ENCODE data around the gene DIP2C. TPM values are rescaled to one million over a fixed set of nuclear protein-coding genes. Genes with fewer than 3 reads are reported as not detected.
"Not testable (repeated sequence)": the region's sequence is repeated elsewhere in the genome, so short reads cannot be mapped to it uniquely, and the experiment has no call there.

The DIP2C gene
- total RNA-seq, 4 donors from 2014 or later: 13.4 to 32.0 (median 18.4) TPM

DNA sequence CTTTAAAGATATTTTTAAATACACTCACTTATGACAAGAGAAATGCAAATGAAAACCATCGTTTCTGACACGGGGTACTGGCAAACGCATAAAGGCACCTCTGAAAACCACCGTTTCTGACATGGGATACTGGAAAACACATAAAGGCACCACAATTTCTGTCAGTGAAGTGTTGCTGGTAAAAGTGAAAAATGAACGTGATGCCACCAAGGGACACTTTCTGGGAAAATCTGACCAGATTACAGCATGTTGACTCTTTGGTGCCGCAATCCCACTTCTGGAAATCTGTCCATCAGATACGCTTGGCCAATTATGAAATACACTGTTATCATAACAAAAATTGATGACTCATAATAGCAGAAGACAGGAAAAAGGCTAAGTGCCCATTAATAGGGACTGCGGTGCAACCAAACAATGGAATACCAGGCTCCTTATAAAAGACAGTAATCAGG, 422.5 kb downstream of the DIP2C start:
- Histone ChIP-seq H3K27ac (no peak overlapping the region), H3K27me3 (no peaks in the 10 kb centered on the region), H3K9me3 (no peaks in the 10 kb centered on the region), H3K4me3 (no peak overlapping the region), H3K4me1 (no peaks in the 10 kb centered on the region), H3K36me3 (no peaks in the 10 kb centered on the region)
- TF ChIP-seq POLR2A (IDR thresholded peaks at IDR 0.05): no peak
- TF ChIP-seq EP300 (IDR thresholded peaks at IDR 0.05; ENCODE audit: low read depth): no peak
- TF ChIP-seq POLR2AphosphoS5 (IDR thresholded peaks at IDR 0.05): no peak
- no peak for TF ChIP-seq CTCF (IDR thresholded peaks at IDR 0.05)
- in situ Hi-C loops (cut with MboI; ENCODE audit: low pct_ligation_motif_present in 1 of 4, low pct_unique_long_range_greater_than_20kb in 1 of 4, low sequenced_read_pairs in 3 of 4) (no loop called here), intact Hi-C loops (cut with DNase I; ENCODE audit: low total_unique reads) (no loop called here)
- no peak for DNase-seq
- 65 to 67% methylated on average over 8 of the region's 8 CpGs for WGBS, 2 donors (ENCODE audit: low coverage in 1 of 2)

GRCh38 chr10:265816-266588, 423.5 kb downstream of the DIP2C start:
- DNase-seq; intact Hi-C loops (cut with DNase I; ENCODE audit: low total_unique reads); H3K27me3 ChIP-seq; H3K9me3 ChIP-seq; H3K36me3 ChIP-seq; H3K4me3 ChIP-seq; H3K27ac ChIP-seq; H3K4me1 ChIP-seq; in situ Hi-C loops (cut with MboI; ENCODE audit: low pct_ligation_motif_present in 1 of 4, low pct_unique_long_range_greater_than_20kb in 1 of 4, low sequenced_read_pairs in 3 of 4): not testable (repeated sequence)
- 60 to 71% methylated on average over 1 to 4 of the region's 5 CpGs for WGBS, 2 donors (ENCODE audit: low coverage in 1 of 2)

GRCh38 chr10:265074-265440, 424.4 kb downstream of the DIP2C start:
- intact Hi-C loops (cut with DNase I; ENCODE audit: low total_unique reads); H3K9me3 ChIP-seq; H3K27ac ChIP-seq; H3K36me3 ChIP-seq; H3K27me3 ChIP-seq; DNase-seq; in situ Hi-C loops (cut with MboI; ENCODE audit: low pct_ligation_motif_present in 1 of 4, low pct_unique_long_range_greater_than_20kb in 1 of 4, low sequenced_read_pairs in 3 of 4); H3K4me3 ChIP-seq; H3K4me1 ChIP-seq: not testable (repeated sequence)
- 84 to 93% methylated on average over 2 to 6 of the region's 6 CpGs for WGBS, 2 donors (ENCODE audit: low coverage in 1 of 2)

DNA sequence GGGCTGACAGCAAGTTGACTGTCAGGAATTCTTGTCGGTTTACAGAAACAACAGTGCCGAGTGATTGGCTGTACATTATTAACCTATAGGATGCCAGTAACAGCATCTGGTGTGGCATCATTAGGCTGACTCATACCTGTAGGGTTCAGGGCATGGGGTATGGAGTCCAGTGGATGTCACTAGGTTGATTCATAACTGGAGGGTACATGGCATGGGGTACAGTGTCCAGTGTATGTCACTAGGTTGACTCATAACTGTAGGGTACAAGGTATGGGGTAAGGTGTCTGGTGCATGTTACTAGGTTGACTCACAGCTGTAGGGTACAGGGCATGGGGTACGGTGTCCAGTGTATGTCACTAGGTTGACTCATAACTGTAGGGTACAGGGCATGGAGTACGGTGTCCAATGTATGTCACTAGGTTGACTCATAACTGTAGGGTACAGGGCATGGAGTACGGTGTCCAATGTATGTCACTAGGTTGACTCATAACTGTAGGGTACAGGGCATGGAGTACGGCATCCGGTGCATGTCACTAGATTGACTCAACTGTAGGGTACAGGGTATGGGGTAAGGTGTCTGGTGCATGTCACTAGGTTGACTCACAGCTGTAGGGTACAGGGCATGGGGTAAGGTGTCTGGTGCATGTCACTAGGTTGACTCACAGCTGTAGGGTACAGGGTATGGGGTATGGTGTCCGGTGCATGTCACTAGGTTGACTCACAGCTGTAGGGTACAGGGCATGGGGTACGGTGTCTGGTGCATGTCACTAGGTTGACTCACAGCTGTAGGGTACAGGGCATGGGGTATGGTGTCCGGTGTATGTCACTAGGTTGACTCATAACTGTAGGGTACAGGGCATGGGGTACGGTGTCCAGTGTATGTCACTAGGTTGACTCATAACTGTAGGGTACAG, 425.1 kb downstream of the DIP2C start:
- H3K36me3 ChIP-seq; H3K27ac ChIP-seq; H3K27me3 ChIP-seq; H3K9me3 ChIP-seq; DNase-seq; H3K4me3 ChIP-seq; H3K4me1 ChIP-seq; in situ Hi-C loops (cut with MboI; ENCODE audit: low pct_ligation_motif_present in 1 of 4, low pct_unique_long_range_greater_than_20kb in 1 of 4, low sequenced_read_pairs in 3 of 4); intact Hi-C loops (cut with DNase I; ENCODE audit: low total_unique reads): not testable (repeated sequence)
- 70 to 73% methylated on average over 5 to 11 of the region's 11 CpGs for WGBS, 2 donors (ENCODE audit: low coverage in 1 of 2)

DNA sequence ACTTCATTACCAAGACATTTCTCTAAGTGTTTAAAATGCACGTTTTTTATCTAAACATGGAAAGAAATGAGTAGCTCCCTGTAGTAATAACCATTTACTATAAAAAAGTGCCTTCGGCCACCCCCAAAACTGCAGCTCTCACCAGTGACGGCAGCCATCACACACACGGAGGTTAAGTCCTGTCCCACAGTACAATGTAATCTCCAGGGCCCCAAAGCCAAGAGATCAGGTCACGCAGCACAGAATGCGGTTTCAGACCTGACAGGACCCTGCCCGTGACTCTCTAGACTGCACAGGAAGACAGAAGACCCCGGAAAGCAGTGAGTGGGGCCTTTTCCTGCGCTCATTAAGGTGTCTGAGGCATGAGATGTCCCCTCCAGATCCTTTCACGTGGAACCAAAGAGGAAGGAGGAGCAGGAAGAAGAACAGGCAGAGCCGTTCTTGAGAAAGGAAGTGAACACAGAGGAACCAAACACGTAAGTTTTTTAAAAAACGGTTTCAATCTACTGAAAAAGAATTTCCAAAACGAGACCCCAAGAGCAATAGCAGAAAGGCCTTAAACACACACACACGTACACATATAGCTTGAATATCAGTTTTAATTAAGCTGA, 428.5 kb downstream of the DIP2C start:
- in situ Hi-C loops (cut with MboI; ENCODE audit: low pct_ligation_motif_present in 1 of 4, low pct_unique_long_range_greater_than_20kb in 1 of 4, low sequenced_read_pairs in 3 of 4): no loop called here

More for the DNA sequence above, 428.5 kb downstream of the DIP2C start:
- no peak overlapping the region for H3K27ac ChIP-seq
- 77 to 80% methylated on average over 15 of the region's 15 CpGs for WGBS, 2 donors (ENCODE audit: low coverage in 1 of 2)
- TF ChIP-seq EP300 (IDR thresholded peaks at IDR 0.05; ENCODE audit: low read depth) (no peak), POLR2A (IDR thresholded peaks at IDR 0.05) (no peak), POLR2AphosphoS5 (IDR thresholded peaks at IDR 0.05) (no peak), CTCF (IDR thresholded peaks at IDR 0.05) (no peak)
- no peak for DNase-seq
- no peaks in the 10 kb centered on the region for H3K4me1 ChIP-seq
- no peak overlapping the region for H3K4me3 ChIP-seq
- H3K36me3 ChIP-seq: no peaks in the 10 kb centered on the region
- intact Hi-C loops (cut with DNase I; ENCODE audit: low total_unique reads): no loop called here
- no peaks in the 10 kb centered on the region for H3K27me3 ChIP-seq
- no peaks in the 10 kb centered on the region for H3K9me3 ChIP-seq

Measured in transverse colon (tissue), 4 donors.